ACHN (cell line): ENCODE data around the gene TUBB4A.
"Not testable (repeated sequence)": the region's sequence is repeated elsewhere in the genome, so short reads cannot be mapped to it uniquely, and the experiment has no call there.

Experiments used
- DNase-seq: peaks from one replicate; pipeline ENCODE4 v3.0.0-alpha.2; 2015
- in situ Hi-C: cut with HindIII; loops from 2 replicates; pipeline ENCODE4 v1.10.0; 2017; ENCODE audit warnings: low sequenced_read_pairs, low pct_ligation_motif_present, low pct_unique_long_range_greater_than_20kb

Gene TUBB4A

DNA sequence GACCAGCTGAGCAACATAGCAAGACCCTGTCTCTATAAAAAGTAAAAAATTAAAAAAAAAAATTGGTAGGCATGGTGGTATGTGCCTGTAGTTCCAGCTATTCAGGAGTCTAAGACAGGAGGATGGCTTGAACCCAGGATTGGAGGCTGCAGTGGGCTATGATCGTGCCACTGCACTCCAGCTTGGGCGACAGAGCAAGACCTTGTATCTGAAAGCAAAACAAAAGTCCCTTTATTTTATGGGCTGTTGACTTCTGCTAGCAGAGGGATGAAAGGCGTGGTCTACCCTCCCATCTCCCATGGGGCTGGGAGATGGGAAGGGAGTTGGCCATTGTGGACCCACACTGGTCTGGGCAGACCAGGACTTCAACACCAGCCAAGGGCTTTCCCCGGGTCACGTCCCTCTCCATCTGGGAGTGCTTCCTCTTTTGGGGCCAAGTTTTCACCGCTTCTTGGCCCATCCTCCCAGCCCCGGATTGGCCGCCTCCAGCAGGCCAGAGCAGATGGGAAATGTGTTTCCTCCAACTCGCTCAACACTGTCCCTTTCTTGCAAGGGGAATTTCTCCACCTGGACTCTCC, 26.5 kb upstream of the TUBB4A start:
- DNase-seq, result peak; percentile 55
- in situ Hi-C loops, result no loop called here

DNA sequence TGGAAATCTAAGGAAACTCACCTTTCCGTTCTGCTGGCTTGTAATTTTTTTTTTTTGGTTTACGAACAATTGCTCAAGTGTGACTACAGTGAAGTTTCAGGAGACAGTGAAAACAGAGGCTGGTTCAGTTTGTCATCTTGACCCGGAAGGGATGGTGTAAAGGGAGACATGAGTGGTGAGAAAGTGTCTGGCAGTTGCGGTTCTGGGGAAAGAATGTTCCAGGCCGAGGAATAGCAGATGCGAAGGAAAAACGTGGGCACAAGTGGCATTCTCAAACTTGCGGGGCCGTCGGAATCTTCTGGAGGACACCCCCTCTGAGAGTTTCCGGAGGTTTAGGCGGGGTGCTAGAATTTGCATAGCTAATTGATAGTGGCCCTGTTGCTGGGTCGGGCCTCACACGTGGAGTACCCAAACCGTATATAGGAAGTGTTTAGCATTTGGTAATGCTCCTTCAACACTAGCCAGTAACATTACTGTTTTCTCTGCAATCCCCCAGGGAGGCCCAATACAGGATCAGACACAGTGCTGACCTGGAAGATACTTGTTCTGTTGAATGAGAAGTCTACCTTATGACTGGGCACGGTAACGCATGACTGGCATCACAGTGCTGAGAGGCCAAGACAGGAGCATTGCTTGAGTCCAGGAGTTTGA, 25.9 kb upstream of the TUBB4A start:
- in situ Hi-C loops, result no loop called here
- DNase-seq, result peak; percentile 52

DNA sequence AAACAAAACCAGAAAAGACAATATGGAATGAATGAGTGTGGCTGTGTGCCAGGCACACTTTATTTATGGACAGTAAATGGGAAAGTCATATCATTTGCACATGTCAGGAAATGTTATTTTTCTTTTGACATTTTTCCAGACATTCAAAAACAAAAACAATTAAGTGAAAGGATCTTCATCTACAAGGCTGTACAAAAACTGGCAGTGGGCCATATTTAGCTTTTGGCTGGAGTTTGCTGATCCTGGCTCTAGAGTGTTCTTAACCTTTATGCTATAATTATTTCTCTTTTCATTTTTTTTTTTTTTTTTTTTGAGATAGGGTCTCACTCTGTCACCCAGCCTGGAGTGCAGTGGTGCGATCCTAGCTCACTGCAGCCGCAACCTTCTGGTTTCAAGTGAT, 22.2 kb upstream of the TUBB4A start:
- DNase-seq, result no peak
- in situ Hi-C loops, result no loop called here

DNA sequence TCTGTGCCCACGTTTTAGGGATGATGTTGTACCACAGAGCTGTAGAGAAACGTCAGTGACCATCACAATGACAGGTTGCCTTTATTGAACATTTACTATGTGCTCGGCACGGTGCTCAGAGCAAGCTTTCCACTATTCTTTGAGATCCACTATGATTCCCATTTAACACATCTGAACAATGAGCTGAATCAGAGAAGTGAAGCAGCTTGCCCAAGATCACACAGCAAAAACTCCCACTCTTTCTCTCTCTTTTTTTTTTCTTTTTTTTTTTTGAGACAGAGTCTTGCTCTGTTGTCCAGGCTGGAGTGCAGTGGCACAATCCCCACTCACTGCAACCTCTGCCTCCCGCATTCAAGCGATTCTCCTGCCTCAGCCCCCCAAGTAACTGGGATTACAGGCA, 20.6 kb upstream of the TUBB4A start:
- in situ Hi-C loops, result no loop called here
- DNase-seq, result no peak

DNA sequence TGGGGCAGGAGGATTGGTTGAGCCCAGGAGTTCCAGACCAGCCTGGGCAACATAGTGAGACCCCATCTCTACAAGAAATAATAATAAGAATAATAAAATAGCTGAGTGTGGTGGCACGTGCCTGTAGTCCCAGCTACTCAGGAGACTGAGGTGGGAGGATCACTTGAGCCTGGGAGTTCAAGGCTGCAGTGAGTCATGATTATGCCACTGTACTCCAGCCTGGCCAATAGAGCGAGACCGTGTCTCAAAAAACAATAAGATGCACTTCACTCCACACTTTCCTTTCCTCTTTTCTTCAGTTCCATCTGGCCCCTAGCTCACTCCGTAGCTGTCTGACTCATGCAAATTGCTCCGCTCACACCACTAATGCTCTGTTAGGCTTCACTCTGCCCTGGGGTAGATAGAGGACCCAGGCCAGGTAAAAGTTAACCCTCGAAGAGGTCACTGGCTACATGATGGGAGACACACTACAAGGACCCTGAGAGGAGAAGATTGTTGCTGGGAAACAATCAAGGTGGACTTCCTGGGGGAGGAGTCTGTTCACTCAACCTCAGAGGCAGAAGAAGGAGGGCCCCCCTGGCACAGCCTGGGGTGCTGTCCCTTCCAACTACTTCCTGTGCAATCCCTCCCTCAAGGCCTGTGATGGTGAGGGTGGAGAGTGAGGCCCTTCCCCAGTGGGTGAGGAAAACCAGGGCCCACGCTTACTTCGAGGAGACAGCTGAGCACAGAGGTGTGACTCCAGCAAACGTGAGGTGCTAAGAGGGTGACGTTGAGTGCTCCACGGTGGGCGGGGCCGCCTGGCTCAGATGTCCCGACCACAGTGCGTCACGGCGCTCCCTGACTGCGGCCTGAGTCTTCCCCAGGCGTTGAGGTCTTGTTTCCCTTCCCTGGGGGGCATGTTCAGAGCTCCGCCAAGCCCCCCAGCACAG, 19.9 kb upstream of the TUBB4A start:
- peak; percentile 75 for DNase-seq

DNA sequence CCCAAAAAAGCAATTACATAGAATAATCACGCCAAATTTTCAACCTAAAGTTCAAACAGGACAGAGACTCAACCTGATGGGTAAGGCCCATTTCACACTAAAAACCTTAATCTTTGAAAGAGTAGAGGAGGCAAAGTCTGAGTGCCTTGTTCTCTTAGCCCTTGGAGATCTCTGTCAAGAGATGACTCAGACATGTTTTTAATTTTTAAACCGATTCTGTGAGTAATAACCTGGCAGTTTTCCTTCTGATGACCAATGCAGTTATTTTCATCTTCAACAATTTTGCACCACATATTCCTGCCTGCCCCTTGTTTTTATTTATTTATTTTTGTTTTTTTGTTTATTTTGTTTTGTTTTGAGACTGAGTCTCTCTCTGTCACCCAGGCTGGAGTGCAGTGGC, 17.2 kb upstream of the TUBB4A start:
- in situ Hi-C loops, result no loop called here

More for the DNA sequence above, 19.9 kb upstream of the TUBB4A start:
- in situ Hi-C loops, result no loop called here

DNA sequence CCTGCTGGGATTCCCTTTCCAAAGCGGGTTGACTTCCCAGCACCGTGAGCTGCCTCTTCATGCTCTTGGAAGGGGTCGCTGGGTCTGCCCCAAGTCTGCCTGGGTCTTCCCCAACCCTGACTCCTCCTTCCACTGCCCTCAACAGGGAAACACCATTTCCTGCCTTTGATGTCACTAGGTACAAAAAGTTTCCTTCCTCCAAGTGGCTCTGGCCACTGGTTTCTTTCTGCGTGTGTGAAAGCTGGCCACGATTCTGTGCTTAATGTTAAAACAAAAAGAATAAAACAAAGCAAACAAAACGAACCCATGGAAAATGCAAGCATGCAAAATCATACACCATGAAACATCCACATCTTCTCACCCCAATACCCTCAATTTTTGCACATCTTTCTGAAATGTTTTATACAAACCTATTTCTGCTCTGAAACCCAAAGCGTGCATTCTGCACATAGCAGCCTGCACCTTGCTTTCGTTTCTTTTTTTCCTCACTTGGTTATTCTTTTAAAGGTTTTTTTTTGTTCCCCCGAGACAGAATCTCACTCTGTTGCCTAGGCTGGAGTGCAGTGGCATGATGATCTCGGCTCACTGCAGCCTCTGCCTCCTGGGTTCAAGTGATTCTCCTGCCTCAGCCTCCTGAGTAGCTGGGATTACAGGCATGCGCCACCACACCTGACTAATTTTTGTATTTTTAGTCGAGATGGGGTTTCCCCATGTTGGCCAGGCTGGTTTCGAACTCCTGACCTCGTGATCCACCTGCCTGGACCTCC, 16.2 kb upstream of the TUBB4A start:
- in situ Hi-C loops, result no loop called here
- DNase-seq, result no peak

More for the DNA sequence above, 17.2 kb upstream of the TUBB4A start:
- peak; percentile 90 for DNase-seq

DNA sequence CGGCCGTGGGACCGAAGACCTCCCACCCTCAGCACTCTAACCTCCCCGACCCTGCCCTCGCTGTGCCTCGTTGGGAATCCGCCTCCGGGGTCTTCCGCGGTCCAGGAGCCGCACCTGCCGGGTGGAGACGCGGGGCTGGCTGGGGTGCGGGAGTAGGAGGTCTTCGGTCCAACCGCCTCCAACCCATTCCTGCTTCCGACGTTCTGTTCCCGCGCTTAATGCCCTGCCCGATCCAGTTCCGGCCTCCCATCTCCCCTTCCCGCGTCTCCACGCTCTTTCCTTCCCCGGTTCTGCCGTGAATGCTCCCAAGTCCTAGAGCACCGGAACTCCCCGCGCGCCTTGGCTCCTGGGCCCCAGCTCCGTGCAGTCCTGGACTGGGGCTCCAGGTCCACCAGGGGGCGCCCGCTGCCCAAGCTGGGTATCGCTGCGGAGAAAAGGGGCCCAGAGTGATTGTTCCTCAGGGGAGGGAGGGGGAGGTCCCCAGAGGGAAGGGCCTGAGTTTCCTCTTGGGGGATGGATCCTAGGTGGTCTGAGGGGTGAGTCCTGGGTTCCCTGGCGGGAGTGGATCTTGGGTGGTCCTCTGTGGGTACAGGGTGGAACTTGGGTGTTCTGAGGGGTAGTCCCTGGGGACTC, 14.7 kb upstream of the TUBB4A start:
- peak; percentile 87 for DNase-seq
- in situ Hi-C loops, result no loop called here

DNA sequence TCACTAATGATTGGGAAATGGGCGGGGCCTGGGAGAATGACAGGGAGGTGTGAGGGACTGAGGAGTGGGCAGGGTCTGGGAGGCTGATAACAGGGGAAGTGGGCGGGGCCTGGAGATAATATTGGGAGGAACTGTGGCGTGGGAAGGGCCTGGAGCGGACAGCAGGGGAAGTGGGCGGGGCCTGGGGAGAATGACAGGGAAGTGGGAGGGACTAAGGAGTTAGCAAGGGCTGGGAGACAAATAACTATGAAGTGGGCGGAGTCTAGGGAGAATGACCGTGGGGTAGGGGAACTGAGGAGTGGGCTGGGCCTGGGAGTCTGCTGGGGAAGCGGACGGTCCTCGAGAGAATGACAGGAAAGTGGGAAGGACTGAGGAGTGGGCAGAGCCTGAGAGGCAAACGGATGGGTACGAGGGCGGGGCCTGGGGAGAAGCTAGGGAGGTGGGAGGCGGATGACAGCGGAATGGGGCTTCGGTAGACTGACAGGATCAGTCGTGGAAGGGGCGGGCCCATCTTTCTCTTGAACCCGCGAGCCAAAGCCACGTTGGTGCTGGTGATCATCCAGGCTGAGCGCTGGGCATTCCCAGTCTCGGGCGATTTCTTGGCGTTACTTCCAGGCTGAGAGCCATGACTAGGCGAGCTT, 14.0 kb upstream of the TUBB4A start:
- in situ Hi-C loops, result no loop called here

DNA sequence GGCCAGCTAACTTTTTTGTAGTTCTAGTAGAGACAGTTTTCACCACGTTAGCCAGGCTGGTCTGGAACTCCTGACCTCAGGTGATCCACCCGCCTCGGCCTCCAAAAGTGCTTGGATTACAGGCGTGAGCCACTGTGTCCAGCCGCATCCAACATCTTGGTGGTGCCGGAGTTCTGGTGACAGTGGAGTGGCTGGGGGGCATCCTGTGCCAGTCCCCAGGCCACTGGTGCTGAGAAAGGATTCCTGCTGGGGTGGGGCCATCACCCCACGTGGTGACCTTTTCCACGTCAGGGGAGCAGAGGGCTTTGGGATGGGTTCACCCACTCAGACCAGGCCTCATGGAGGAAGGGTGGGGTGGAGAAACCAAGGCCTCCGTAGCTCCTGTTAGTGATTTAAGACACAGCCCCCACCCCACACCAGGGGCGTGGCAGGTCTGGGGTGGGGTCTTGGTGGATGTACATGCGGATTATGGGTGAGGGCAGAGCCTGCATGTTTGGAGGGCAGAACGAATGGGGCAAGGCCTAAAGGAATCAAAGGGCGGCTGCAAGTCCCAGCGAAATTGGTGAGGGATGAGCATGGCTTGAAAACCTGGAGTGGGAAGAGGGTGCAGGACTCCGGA, 12.9 kb upstream of the TUBB4A start:
- no peak for DNase-seq
- in situ Hi-C loops, result no loop called here

More for the DNA sequence above, 14.0 kb upstream of the TUBB4A start:
- peak; percentile 95 for DNase-seq

DNA sequence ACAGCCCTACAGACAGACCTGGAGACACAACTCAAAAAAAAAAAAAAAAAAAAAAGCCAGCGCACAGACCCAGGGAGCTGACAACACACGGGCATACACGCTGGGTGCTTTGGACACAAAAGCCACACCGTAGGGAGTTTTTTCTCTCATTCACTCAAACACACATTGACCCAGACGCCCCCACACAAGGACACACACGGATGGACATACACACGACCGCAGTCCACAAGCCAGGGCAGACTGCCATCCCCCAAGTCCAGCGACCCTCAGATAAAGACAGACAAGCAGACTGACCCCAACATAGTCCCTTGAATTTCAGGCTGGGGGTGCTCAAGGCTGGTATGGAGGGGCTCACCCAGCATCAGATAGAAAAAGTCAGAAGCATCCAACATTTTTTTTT, 12.0 kb upstream of the TUBB4A start:
- in situ Hi-C loops, result no loop called here
- no peak for DNase-seq

DNA sequence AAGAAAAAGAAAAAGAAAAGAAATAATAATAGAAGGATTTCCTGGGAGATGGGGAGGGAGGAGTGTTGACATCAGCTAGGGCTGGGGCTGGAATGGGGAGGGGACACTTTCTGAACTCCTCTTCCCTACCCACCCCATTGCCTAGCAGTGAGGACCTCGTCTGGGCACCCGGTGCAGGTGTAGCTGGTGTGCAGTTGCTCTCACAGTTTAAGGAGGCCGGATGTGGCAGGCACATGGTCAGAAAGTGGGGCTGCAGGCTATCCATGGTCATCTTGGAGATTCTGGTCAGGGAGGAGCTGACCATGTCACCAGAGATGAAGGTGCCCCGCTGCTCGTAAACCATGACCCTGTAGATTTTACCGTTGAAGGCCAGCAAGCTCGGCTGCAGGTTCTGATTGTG, 8.5 kb upstream of the TUBB4A start:
- no peak for DNase-seq

DNA sequence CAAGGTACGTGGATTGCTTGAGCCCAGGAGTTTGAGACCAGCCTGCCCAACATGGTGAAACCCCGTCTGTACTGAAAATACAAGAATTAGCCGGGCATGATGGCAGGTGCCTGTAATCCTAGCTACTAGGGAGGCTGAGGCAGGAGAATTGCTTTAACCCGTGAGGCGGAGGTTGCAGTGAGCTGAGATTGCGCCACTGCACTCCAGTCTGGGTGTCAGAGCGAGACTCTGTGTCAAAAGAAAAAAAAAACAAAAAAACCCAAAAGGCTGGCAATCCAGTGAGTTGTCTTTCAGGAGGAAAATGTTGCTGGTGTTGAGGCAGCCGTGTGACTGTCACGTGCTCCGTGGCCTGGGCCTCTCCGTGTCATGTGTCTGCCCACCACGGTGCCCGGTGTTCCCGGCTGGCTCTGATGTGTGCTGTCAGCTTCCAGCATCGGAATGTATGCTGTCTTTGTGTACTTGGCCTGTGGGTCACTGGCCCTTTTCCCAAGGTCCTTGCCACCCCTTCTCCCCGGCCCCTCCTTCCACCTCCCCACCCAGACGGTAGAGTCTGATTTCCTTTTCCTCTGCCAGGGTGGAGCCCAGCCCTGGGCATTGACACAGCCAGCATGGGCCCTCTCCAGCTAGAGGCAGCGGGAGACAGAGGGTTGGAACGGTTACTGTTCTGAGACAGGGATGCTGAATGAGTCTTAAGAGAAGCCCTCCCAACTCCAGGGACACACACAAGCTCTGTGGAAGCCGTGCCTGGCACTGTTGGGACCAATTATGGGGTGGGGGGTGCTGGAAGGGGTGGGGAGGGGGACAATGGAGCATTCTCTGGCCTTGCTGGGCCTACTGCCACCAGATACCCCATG, 7.2 kb upstream of the TUBB4A start:
- in situ Hi-C loops, result no loop called here

More for the DNA sequence above, 8.5 kb upstream of the TUBB4A start:
- in situ Hi-C loops, result no loop called here

DNA sequence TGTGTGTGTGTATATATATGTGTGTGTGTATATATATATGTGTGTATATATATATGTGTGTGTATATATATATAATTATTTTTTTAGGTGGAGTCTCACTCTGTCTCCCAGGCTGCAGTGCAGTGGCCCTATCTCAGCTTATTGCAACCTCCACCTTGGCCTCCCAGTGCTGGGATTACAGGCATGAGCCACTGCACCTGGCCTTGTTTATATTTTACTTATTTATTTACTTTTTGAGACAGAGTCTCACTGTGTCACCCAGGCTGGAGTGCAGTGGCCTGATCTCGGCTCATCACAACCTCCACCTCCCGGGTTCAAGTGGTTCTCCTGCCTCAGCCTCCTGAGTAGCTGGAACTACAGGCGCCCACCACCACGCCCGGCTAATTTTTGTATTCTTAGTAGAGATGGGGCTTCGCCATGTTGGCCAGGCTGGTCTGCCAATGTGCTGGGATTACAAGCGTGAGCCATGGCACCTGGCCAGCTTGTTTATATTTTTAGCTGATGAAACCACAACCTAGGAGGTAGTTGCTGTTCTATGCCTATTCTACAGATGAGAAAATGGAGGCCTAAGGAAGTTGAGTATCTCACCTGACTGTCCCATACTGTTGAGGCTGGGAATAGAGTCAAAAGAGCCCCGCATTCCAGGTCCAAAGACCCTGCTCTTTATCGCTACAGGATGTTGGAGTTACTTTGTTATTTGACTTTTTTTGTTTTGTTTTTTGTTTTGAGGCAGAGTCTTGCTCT, 6.1 kb upstream of the TUBB4A start:
- in situ Hi-C loops, DNase-seq: not testable (repeated sequence)

More for the DNA sequence above, 7.2 kb upstream of the TUBB4A start:
- no peak for DNase-seq

DNA sequence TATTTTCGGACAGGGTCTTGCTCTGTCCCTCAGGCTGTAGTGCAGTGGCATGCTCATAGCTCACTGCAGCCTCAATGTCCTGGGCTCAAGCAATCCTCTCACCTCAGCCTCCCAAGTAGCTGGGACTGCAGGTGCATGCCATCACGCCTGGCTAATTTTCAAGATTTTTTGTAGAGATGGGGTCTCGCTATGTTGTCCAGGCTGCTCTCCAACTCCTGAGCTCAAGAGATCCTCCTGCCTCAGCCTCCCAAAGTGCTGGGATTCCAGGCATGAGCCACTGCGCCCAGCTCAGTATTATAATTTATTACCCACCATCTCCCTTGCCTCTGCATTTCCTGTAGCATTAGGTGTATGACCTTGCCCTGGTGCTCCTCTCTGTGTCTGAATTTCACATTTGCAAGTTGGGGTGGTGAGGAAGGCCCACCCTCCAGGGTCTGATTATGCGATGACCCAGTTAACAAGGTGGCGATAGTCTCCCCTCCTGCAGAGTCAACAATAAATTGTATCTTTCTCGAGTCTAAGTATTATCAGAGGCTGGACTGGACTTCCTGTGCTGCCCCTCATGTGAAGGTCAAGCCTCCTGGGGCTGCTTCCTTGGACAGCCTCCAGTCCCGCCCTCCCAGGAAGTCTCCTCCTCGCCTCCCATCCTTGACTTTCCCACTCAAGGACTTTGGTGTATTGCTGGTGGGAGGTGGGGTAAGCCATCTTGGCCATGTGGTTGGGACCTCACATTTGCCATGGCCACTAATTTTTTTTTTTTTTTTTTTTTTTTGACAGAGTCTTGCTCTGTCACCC, 1.5 kb upstream of the TUBB4A start:
- in situ Hi-C loops, result no loop called here
- DNase-seq, result no peak
